ENCODE results near the gene TBC1D20. TPM values are rescaled to one million over a fixed set of nuclear protein-coding genes. Genes with fewer than 3 reads are reported as not detected.
"Not testable (repeated sequence)": the region's sequence is repeated elsewhere in the genome, so short reads cannot be mapped to it uniquely, and the experiment has no call there.

TBC1D20 gene
- total and polyA plus RNA-seq, 2 donors (not counting 3 experiments of a cell fraction or from before 2014, with no cell fraction given), result 34.3 to 36.1 TPM

- FAIRE-seq (no peak), DNase-seq (ENCODE audit: low read depth, low spot score) (no peak)
- dilution Hi-C loops (cut with MboI; ENCODE audit: extremely low pct_ligation_motif_present, low sequenced_read_pairs) (no loop called here), intact Hi-C loops (cut with micrococcal nuclease) (no loop called here)
- Histone ChIP-seq H3K36me3 (ENCODE audit: control insufficient read depth in 2 of 2, extremely low read depth in 1 of 2, insufficient read depth in 2 of 2, low read length in 2 of 2) (peaks cover 8 to 24% of the 10 kb centered on the region in 2 experiments), H3K9ac (replicated peaks; ENCODE audit: extremely low read depth, insufficient read depth, low read length) (no peak overlapping the region), H4K20me1 (replicated peaks; ENCODE audit: control insufficient read depth, extremely low read depth, insufficient read depth, low read length) (no peaks in the 10 kb centered on the region), H3K27ac (ENCODE audit: insufficient read depth, low read depth, low read length) (no peak overlapping the region), H3K4me2 (ENCODE audit: insufficient read depth, low read length) (no peak overlapping the region), H3K9me1 (replicated peaks; ENCODE audit: control insufficient read depth, extremely low read depth, insufficient read depth, low read length) (no peaks in the 10 kb centered on the region), H3K4me1 (ENCODE audit: control insufficient read depth, extremely low read depth, insufficient read depth, low read length) (no peaks in the 10 kb centered on the region), H3K4me3 (replicated peaks in 1 of 3; ENCODE audit: insufficient read depth in 1 of 3, low read depth in 1 of 3, low read length in 3 of 3) (no peak overlapping the region), H3K27me3 (ENCODE audit: control insufficient read depth in 2 of 2, insufficient read depth in 2 of 2, low read length in 2 of 2) (no peaks in the 10 kb centered on the region), H3K9me3 (replicated peaks; ENCODE audit: control insufficient read depth, insufficient read depth, low read length) (no peaks in the 10 kb centered on the region), H2AFZ (ENCODE audit: low read depth, low read length) (no peak overlapping the region), H3K79me2 (ENCODE audit: control insufficient read depth, insufficient read depth, low read length) (no peaks in the 10 kb centered on the region)
- no TSS peak for BruUV-seq (replicated peaks)
- ChIA-PET CTCF (interaction anchor here (1.2 to 1.4 kb wide), 3 partner anchors 11 to 41 kb away, joined by 3 read pairs; no protein-coding TSS in a partner anchor), POLR2A (no interaction called here)
- no peak for TF ChIP-seq MAX (IDR thresholded peaks at IDR 0.05; ENCODE audit: insufficient read depth, insufficient read length)
- TF ChIP-seq CTCF (IDR thresholded peaks at IDR 0.05; ENCODE audit: extremely low read depth in 1 of 2, insufficient read depth in 1 of 2, low read depth in 1 of 2, low read length in 2 of 2), result no peak
- no peak for TF ChIP-seq JUN (IDR thresholded peaks at IDR 0.05; ENCODE audit: borderline replicate concordance, insufficient read depth, insufficient read length, low read depth)
- TF ChIP-seq POLR2AphosphoS5 (IDR thresholded peaks at IDR 0.05; ENCODE audit: insufficient read depth, low read depth, low read length), result no peak
- no peak for TF ChIP-seq POLR2A (IDR thresholded peaks at IDR 0.05; ENCODE audit: low read depth, low read length)
Observed at GRCh38 chr20:396252-396618, 66.1 kb downstream of the TBC1D20 start.

- H3K27me3 ChIP-seq (ENCODE audit: control insufficient read depth in 2 of 2, insufficient read depth in 2 of 2, low read length in 2 of 2); H3K4me1 ChIP-seq (ENCODE audit: control insufficient read depth, extremely low read depth, insufficient read depth, low read length); BruUV-seq (replicated peaks); H3K79me2 ChIP-seq (ENCODE audit: control insufficient read depth, insufficient read depth, low read length); H2AFZ ChIP-seq (ENCODE audit: low read depth, low read length); DNase-seq (ENCODE audit: low read depth, low spot score); FAIRE-seq; H3K9ac ChIP-seq (replicated peaks; ENCODE audit: extremely low read depth, insufficient read depth, low read length); H3K9me3 ChIP-seq (replicated peaks; ENCODE audit: control insufficient read depth, insufficient read depth, low read length); H3K27ac ChIP-seq (ENCODE audit: insufficient read depth, low read depth, low read length); H3K9me1 ChIP-seq (replicated peaks; ENCODE audit: control insufficient read depth, extremely low read depth, insufficient read depth, low read length); H3K4me2 ChIP-seq (ENCODE audit: insufficient read depth, low read length); H4K20me1 ChIP-seq (replicated peaks; ENCODE audit: control insufficient read depth, extremely low read depth, insufficient read depth, low read length); intact Hi-C loops (cut with micrococcal nuclease); H3K4me3 ChIP-seq (replicated peaks in 1 of 3; ENCODE audit: insufficient read depth in 1 of 3, low read depth in 1 of 3, low read length in 3 of 3); POLR2A ChIA-PET; dilution Hi-C loops (cut with MboI; ENCODE audit: extremely low pct_ligation_motif_present, low sequenced_read_pairs): not testable (repeated sequence)
- H3K36me3 ChIP-seq (ENCODE audit: control insufficient read depth in 2 of 2, extremely low read depth in 1 of 2, insufficient read depth in 2 of 2, low read length in 2 of 2), result peaks cover 17 to 38% of the 10 kb centered on the region in 2 experiments
- CTCF ChIA-PET, result interaction anchor here (1.0 to 1.6 kb wide), 3 partner anchors 11 to 38 kb away, joined by 3 to 5 read pairs (median 4); no protein-coding TSS in a partner anchor
Observed at GRCh38 chr20:393296-393695, 69.0 kb downstream of the TBC1D20 start.
